GM18909 (cell line): ENCODE data around the gene BRME1.

Experiments
- ATAC-seq: cut with Tn5 transposase; IDR thresholded peaks from one replicate; pipeline ENCODE4 v1.9.1; 2021; ENCODE audit warnings: mild to moderate bottlenecking; ENCODE audit not compliant: unreplicated experiment, poor library complexity

Gene BRME1

GRCh38 chr19:13834244-13835069 is 71.5 kb downstream of the BRME1 start:
- ATAC-seq: no peak

- peak; percentile 81 for ATAC-seq
Measured at GRCh38 chr19:13833330-13834243, 72.3 kb downstream of the BRME1 start.
